SHP77 treated with DMSO at 0.1 percent for 48 hours (cell line): ENCODE measurements around the gene TTBK1.
"Not testable (repeated sequence)": the region's sequence is repeated elsewhere in the genome, so short reads cannot be mapped to it uniquely, and the experiment has no call there.

ENCODE experiments used
- DNase-seq: peaks from one replicate; lab custom pipeline; 2025; lab: John Stamatoyannopoulos, UW

TTBK1 gene

DNA sequence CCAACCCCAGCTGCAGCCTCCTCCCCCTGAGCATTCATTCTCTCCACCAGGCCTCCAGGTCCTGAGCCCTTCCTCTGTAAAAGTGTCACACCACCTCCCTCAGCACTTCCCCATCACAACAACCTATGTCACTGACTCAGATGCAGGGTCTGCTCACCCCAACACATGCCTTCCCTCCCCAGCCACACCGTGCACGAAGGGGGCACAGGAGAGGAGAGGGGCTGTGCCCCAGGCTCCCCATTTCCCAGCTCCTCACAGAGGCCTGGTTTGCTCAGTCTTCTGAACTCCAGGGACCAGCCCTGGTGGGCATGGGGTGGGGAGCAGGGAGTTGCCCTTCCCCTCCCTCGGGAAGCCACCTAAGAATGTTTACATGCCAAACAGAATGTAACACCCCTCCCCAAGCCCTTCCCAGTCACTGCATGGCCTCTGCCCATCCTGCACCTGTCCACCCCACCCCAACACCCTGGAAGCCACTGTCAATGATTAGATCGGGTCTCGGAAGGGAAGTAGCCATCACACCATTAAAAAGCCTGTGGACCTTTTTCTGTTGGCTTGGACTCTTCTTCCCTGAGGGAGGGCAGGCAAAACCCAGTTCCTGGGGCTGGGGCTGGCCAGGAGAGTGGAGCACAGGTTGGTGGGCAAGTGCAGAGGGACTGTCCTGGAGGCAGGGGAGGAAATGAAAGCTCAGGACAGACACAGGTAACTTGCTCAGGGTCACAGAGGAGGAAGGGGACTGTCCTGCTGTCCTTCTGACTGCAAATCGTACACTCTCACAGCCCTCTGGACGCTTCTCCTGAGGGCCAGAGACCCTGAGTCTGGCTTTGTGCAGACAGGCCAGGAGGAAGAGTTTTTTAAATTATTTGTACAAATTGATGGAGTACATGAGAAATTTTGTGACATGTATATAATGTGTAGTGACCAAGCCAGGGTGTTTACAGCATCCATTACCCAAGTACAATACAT is 44.7 kb downstream of the TTBK1 start:
- DNase-seq, result no peak

DNA sequence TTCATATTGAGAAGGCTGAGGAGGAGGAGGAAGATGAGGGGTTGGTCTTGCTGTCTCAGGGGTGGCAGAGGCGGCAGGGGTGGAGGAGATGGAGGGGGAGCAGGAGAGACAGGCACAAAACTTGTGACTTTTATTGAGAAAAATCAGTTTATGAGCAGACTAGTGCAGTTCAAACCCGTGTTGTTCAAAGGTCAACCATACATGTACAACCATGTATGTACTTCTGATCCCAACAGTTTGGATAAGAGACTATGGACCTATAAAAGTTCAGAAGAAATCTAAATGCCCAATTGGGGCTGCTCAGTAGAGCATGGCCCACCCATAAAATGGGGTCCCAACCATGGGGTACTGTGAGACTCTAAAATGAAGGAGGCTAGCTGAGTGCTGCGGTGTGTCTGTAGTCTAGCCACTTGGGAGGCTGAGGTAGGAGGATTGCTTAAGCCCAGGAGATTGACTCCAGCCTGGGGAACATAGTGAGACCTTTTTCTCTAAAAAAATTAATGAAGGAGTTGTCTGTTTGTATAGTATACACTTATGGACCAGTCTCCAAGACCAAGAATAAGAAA is 47.1 kb downstream of the TTBK1 start:
- no peak for DNase-seq

DNA sequence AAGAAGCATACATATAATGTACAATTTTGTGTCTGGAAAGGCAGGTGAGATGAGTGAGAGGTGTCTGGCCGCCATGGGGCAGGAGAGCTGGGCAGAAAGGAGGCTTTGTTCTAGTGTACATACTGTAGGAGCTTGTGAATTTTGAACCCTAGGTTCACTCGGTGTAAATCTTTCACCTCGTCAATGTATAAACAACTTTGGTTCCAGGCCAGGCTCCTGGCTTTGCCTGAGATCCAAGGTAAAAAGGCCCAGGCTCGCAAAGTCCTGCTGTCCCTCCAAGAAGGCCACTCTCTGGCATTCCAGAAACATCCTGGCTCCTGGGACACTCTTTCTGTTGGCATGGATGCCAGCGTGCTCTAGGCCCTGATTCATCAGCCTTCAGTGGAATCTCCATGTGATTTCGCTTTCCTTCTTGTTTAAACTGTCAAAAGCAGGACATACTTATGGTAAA is 47.6 kb downstream of the TTBK1 start:
- DNase-seq, result no peak

DNA sequence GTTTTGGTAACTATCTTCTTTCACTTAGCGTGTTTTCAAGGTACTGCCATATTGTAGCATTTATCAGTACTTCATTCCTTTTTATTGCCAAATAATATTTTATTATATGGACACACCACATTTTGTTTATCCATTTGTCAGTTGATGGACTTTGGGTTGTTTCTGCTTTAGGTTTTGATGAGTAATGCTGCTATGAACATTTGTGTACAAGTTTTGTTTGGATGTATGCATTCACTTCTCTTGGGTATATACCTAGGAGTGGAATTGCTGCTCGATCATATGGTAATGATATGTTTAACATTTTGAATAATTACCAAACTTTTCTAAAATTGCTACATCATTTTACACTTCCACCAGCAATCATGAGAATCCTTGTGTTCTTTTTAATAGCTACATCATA is 48.4 kb downstream of the TTBK1 start:
- no peak for DNase-seq

DNA sequence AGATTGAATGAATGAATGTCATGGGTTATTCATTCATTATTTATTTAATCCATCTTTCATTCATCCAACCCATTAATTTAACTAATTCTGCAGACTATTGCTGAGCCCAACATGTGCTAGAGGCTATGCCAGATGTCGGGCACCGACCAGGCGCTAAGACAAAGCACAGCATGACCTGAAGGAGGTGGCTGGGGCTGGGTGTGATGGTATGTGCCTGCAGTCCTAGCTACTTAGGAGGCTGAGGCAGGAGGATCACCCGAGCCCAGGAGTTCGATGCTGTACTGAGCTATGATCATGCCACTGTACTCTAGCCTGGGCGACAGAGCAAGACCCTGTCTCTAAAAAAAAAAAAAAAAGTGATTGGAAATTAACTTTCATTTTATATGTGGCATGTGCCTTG is 49.1 kb downstream of the TTBK1 start:
- DNase-seq, result no peak

DNA sequence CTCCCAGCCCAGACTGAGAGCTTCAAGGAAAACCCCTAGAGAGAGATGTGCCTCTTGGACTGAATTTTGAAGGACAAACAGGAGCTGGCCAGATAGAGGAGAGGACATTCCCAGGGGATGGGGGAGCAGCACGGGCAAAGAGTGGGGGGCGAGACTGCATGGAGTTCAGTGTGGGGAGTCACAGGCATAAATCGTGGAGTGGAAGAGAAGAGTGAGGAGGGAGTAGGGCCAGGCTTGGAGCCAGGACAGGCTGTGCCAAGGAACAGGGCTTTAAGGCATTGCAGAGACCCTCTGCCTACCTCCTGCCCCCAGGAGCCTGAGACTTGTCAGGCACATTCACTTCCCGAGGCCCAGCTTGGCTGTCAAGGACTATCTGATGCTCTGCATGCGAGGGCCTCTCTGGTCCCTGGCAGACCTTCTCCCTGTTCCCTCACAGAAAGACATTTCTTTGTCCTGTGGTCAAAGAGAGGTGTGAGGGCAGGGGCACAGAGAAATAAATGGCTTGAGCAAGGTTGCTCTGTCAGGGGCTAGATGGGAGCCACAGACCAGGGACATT is 49.6 kb downstream of the TTBK1 start:
- no peak for DNase-seq

DNA sequence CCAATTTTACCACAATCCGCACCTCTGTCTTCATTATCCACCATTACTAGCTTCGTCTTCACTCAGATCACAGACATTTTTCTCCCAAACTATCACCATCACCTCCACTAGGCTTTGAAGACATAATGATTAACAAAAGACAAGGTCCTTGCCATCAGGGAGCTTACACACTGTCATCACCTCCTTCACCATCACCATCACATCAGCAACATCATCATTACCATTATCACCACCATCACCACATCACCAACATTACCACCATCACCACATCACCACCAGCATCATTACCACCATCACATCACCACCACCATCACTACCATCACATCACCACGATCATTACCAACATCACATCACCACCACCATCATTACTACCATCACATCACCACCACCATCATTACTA is 50.4 kb downstream of the TTBK1 start:
- DNase-seq, result no peak

DNA sequence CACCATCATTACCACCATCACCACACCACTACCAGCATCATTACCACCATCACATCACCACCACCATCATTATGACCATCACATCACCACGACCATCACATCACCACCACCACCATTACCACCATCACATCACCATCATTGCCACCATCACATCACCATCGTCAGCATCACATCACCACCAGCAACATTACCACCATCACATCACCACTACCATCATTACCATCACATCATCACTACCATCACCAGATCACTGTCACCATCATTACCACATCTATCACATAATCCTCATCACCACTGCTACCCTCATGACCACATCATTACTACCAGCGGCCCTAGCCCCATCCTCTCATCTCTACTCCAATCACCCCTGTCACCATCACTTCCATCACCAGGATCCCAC is 51.3 kb downstream of the TTBK1 start:
- no peak for DNase-seq

DNA sequence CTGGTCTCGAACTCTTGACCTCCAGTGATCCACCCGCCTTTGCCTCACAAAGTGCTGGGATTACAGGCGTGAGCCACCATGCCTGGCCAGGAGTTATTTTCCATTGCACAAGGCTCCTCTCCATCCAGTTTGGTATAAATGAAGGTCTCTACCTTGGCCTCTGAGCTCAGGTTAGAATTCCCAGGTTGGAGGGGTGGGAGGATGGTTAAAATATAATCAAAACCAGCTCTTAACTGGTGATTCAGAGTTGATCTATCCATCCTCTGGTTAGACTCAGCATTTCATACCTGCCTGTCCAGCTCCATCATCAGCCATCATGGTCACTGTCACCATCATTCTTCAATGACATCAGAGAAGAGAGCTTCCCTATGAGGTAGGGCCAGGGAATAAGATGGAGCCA is 52.2 kb downstream of the TTBK1 start:
- no peak for DNase-seq

DNA sequence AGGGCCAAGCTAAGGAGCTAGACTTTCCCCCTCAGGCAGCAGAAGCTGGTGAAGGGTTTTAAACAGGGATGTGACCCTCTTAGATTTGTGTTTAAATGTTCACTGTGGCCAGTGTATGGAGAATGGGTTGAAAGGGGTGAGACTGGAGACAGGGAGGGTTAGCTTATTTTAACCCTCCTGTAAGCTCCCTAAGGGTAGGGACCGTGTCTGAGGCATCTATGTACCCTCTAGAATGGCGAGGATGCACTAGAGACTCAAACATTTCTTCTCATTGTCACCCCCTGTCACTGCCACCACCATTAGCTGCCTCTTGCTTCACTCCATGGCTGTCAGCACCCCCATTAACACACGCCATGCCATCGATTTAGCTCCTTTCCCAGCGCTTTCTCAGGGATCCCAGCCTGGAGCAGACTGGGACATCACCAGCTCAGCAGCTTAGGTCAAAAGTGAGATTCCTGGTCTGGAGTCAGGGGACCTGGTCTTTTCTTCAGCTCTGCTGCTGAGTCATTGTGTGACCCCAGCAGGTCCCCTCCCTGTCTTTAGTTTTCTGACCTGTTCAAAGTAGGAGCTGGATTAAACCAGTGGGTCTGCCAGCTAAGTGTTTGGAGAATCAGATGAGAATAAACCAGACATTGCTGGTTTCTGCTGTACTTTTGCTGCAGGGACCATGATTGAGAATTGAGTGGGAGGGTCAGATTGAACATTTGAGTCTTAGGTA is 53.7 kb downstream of the TTBK1 start:
- no peak for DNase-seq

DNA sequence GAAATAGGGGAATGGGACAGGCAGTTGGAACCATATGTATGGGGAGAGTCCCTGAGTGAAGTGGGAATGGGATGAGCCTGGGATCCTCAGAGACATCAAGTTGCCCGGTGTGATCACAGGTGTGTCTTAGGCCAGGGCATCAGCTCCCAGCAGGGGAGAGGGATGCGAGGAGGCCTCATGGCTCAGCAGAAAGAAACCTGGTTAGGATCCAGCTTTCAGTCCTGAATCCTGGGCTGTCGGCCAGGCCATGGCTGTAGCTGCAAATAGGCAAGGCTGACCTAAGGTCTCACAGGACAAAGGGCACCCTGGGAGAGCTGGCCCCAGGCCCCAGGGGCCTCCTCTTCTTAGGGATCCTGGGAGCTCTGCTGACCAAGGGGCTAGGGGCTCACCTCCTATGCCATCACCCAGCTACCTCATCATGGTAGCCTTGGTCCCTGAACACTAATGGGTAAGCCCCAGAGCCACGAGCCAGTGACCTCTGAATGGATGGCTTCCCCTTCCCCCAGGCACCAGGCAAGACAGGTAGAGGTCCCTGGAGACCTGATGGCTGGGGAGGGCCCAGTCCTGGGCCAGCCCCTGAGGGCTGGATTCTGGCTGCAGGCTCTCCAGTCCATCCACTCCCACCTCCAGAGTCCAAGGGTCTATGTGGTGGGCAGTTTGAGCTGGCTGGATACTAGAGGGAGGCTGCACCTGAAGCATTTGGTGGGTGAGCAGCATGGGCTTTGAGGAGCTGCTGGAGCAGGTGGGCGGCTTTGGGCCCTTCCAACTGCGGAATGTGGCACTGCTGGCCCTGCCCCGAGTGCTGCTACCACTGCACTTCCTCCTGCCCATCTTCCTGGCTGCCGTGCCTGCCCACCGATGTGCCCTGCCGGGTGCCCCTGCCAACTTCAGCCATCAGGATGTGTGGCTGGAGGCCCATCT is 54.6 kb downstream of the TTBK1 start, which contains the start of gene SLC22A7:
TSS of gene SLC22A7 (plus strand) at position 617 of the 921 bp plus-strand sequence. CDS start at position 716, 99 bp downstream.
- DNase-seq, result no peak

DNA sequence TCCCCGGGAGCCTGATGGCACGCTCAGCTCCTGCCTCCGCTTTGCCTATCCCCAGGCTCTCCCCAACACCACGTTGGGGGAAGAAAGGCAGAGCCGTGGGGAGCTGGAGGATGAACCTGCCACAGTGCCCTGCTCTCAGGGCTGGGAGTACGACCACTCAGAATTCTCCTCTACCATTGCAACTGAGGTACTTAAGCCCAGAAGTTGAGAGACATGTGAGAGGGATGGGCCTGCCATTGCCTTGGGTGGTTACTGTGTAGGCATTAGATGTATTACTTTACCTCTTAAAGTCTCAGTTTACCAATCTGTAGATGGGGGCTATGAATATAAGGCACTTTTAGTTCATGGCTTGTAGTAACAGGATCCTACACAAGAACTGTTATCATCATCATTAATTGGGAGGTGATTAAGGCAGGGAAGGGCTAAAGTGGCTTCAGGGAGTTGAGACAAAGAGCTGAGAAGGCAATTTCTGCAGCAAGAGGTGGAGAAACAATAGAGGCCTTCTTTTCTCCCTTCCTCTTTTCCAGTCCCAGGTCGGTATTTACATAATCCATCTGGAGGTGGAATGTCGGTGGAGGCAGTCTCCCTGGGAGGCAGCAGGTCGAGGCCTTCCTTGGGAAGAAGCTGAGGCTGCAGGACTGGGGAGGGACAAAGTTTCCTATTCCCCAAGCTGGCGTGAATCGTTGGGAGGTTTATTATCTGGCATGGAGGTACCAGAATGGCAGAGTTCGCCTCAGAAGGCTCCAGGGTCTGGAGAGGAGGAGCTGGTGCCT is 55.5 kb downstream of the TTBK1 start:
- DNase-seq, result no peak

DNA sequence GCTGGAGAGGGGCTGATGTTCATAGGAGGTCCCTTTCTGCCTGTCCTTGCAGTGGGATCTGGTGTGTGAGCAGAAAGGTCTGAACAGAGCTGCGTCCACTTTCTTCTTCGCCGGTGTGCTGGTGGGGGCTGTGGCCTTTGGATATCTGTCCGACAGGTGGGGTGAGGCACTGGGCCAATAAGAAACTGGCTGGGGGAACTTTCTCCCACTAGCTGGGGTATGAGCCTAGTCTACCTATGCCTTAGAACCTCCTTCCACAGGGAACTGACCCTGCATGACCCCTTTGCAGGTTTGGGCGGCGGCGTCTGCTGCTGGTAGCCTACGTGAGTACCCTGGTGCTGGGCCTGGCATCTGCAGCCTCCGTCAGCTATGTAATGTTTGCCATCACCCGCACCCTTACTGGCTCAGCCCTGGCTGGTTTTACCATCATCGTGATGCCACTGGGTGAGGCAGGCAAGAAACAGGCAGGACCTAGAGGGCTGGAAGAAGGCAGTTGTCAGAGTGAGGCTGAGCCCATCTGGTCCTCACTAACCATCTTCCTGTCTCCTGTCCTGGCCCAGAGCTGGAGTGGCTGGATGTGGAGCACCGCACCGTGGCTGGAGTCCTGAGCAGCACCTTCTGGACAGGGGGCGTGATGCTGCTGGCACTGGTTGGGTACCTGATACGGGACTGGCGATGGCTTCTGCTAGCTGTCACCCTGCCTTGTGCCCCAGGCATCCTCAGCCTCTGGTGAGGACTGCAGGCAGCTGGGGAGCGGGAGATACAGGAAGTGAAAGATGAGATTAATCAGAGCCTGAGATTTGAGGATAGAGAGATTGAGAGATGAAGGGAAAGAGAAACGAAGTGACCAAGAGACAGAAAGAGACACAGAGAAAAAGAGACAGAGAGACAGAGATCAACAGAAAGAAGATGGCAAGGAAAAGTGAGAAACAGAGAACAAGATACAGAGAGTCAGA is 56.3 kb downstream of the TTBK1 start:
- DNase-seq, result no peak

DNA sequence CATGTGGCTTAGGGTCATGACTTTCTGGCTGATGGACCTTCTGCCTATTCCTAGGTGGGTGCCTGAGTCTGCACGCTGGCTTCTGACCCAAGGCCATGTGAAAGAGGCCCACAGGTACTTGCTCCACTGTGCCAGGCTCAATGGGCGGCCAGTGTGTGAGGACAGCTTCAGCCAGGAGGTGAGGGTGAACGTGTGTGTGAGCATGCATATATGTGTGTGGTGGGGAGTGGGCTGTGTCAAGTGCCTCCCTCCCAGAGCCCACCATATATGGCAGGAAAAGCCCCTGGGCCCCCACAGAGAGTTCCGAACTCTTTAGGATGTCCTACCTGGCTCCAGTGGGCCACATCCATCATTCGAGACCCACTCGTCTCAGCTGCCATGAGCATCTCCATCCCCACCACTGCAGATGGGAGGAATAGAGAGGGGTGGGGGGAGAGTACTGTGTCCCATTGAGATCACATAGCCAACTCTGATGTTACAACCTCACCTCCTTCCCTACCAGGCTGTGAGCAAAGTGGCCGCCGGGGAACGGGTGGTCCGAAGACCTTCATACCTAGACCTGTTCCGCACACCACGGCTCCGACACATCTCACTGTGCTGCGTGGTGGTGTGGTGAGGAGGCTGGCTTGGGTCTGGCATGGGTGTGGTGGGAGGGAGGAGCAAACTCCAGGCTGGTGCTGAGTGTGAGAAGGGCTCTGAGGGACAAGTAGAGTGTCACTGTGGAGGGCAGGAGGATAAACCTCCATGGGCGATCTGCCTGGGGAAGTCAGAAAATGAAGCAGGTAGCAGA is 58.0 kb downstream of the TTBK1 start:
- no peak for DNase-seq

DNA sequence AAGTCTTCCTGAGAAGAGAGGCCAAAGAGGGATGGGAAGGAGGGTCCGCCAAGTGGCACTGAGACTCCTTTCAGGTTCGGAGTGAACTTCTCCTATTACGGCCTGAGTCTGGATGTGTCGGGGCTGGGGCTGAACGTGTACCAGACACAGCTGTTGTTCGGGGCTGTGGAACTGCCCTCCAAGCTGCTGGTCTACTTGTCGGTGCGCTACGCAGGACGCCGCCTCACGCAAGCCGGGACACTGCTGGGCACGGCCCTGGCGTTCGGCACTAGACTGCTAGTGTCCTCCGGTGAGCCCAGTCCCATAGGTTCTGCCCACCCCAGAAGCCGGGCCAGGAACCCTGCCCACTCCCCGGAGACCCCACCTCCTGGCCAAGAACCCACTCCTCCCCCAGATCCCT is 58.8 kb downstream of the TTBK1 start:
- no peak for DNase-seq

DNA sequence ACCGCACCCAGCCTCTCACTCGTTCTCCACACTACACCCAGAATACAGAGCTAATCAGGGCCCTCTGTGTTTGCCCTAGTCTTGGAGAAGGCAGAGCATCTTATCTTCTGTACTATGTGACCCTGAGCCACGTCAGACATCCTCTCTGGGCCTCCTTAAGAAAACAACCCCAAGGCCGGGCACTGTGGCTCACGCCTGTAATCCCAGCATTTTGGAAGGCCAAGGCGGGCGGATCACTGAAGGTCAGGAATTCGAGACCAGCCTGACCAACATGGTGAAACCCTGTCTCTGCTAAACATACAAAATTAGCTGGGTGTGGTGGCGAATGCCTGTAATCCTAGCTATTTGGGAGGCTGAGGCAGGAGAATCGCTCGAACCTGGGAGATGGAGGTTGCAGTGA is 59.7 kb downstream of the TTBK1 start:
- DNase-seq, result not testable (repeated sequence)

DNA sequence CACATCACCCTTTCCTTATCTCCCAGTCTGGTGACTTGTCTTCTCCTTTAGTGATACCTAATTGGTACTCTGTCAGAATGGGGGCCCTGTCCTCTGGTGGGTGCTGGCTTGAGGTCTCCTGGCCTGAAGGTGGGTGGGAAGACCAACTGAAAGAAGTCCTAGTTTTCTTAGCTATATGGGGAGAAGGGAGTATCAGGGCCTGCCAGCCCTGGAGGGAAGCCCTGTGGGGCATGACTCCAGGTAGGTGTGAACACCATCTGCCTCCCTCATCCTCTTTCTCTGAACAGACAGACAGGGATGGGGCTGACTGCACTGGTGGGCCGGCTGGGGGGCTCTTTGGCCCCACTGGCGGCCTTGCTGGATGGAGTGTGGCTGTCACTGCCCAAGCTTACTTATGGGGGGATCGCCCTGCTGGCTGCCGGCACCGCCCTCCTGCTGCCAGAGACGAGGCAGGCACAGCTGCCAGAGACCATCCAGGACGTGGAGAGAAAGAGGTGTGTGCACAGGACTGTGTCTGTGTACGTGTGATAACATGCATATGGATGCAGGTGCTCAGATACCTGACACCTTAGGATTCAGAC is 60.6 kb downstream of the TTBK1 start:
- DNase-seq, result no peak

DNA sequence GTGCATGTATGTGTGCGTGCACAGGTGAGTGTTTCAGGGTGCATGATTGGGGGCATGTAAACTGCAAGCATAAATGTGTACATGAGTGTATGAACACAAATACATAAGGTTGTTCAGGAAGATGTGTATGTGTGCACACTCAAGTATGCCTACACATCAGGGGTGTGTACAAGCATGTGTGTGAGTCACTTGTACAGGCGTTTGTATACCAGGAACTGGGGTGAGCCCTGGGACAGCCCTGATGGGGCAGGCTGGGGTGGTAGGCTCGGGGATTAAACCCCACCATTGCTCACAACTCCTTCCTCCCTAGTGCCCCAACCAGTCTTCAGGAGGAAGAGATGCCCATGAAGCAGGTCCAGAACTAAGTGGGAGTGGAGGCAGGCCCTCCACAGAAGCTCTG is 61.1 kb downstream of the TTBK1 start:
- DNase-seq, result no peak
